Measurements from ENCODE around the gene STOML1. TPM values are rescaled to one million over a fixed set of nuclear protein-coding genes. Genes with fewer than 3 reads are reported as not detected.
A peak's percentile ranks its signal among the peaks of the same experiment; 100 is the strongest.
"Not testable (repeated sequence)": the region's sequence is repeated elsewhere in the genome, so short reads cannot be mapped to it uniquely, and the experiment has no call there.

STOML1 gene
- total RNA-seq, 1 donor from 2014 or later: 20.3 TPM

DNA sequence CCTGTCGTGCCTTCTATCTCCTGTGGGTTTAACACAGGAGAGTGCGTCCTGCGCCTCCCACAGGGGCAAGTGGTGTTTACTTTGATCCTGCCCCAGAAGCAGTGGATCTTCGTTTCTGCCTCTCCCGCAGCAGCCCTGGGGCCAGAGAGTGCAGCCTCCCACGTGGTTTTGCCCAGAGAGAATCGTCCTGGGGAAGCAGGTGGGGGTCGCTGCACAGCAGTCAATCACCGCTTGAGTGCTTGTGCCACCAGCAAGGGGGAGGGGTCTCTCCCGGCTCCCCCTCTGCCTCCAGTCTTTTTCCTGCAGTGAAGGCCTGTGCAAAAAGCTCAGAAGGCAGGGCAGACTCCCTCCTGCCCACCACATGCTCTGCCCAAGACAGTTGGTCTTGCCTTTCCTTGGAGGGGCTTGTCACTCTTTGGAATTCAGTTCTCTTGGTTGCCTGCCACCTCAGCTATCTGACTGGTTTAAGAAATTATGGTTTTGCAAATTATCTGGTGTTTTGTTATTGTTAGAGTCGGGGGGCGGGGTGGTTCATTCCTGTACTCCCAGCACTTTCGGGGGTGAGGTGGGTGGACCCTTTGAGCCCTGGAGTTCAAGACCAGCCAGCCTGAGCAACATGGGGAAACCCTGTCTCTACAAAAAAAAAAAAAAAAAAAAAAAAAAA is 26.9 kb downstream of the STOML1 start:
- no peak for DNase-seq (ENCODE audit: low spot score)

DNA sequence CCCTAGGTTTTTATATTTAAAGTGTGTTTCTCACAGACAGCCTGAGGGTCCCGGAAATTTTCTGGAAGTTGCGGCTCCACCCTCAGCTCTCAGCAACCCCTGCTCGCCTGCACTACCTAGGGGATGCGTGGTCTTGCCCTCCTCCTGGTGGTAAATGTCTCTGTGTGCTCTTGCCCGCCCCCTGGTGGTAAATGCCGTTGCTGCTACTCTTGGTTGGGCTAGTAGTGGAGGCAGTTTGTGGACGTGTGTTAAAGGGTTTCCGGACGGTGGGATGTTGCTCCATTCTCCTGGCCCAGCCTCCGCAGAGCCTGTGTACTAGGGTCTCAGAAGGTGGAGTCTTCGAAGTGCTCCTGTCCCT is 27.4 kb downstream of the STOML1 start:
- DNase-seq (ENCODE audit: low spot score): peak; percentile 83

GRCh38 chr15:73962433-73962832 is 29.7 kb downstream of the STOML1 start:
- DNase-seq (ENCODE audit: low spot score): no peak

DNA sequence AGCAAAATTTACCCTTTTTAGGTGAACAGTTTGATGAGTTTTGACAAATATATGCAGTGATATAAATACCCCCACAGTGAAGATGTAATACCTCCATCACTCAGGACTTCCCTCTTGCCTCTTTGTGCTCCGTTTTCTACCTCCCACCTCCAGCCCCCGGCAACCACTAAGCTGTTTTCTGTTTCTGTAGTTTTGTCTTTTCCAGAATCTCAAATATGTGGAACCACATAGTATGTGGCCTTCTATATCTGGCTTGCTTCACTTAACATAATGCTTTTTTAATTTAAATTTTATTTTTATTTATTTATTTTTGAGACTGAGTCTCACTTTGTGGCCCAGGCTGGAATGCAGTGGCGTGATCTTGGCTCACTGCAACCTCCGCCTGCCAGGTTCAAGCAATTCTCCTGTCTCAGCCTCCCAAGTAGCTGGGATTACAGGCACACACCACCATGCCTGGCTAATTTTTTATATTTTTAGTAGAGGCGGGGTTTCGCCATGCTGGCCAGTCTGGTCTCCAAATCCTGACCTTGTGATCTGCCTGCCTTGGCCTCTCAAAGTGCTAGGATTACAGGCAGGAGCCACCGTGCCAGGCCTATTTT is 31.5 kb downstream of the STOML1 start:
- not testable (repeated sequence) for DNase-seq (ENCODE audit: low spot score)

DNA sequence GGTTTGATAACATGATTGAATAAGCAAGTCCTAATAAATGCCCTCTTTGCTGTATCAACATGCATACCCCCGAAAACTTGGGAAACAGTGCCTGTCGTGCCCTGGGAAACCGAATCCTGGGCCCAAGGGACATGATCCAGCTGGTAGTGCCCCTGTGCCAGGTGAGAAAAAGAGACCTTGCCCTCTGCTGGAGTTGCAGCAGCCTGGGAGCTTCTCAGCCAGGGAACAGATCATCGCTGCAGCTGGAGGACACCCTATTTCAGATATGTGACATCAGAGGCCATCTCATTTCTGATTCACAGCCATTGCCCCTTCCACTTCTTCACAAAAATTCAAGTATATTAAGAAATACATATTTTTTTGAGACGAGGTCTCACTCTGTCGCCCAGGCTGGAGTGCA is 32.3 kb downstream of the STOML1 start:
- DNase-seq (ENCODE audit: low spot score): no peak

DNA sequence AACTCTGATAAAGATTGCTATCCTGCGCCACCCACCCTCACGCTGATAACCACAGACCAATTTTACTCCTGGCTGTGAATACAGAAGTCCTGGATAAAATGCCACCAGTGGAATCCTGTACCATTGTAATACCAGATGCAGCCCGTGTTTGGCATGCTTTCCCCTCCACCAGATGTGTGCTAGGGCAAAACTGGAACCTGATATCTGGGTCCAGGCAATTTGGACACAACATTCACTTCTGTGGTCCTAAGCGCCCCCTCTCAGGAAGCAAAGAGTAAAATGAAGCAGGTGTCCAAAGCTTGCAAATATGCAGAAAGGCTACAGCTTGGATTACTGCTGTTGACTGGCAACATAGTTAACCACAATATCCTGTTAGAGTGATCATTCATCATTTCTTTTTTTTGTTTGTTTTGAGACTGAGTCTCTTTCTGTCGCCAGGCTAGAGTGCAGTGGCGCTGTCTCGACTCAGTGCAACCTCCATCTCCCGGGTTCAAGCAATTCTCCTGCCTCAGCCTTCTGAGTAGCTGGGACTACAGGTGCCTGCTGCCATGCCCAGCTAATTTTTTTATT is 33.0 kb downstream of the STOML1 start:
- DNase-seq (ENCODE audit: low spot score): no peak

- no peak for DNase-seq (ENCODE audit: low spot score)
Observed at GRCh38 chr15:73957785-73958184, 34.3 kb downstream of the STOML1 start.

GRCh38 chr15:73957276-73957675 is 34.8 kb downstream of the STOML1 start:
- DNase-seq (ENCODE audit: low spot score): no peak

GRCh38 chr15:73956743-73957135 is 35.4 kb downstream of the STOML1 start:
- DNase-seq (ENCODE audit: low spot score): no peak

DNA sequence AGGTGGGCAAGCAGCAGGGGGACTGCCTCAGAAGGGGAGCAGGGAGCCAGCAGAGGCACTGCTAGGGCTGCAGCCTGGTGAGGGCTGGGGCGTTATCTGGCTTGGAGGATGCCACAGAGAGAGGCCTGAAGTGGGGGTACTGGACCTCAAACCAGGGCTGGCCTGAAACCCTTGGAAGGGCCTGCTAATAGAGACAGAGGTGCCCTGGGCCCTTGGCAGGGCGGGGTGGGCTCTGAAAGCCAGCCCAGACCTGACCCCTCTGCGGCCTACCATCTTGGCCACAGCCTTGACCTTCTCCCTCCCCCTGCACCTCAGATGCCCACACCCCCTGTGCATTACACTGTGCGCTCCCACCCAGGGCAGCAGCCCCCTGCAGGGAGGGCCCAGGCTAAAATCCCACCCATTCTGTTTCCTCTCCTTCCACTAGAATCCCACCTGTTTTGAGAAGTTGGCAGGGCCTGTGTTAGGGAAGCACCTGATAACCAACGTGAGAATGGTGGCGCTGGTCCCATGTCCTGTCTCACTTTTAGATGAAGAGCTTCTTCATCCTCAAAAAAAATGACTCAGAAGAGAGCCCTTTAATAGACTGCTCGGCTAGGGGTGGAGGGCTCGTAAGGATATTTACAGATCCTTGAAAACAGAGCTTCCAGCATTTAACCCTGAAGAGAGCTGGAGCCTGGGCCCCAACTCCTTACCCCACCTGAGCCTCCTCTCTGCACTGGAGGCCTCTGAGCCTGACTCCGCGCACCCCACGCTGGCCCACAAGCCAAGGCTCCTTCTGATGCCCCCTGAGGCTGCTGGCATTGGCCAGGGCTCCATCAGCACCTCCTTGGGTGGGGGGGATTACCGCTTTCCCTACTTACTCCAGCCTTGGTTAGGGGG is 36.0 kb downstream of the STOML1 start:
- DNase-seq (ENCODE audit: low spot score): no peak

GRCh38 chr15:73955326-73955725 is 36.8 kb downstream of the STOML1 start:
- no peak for DNase-seq (ENCODE audit: low spot score)

DNA sequence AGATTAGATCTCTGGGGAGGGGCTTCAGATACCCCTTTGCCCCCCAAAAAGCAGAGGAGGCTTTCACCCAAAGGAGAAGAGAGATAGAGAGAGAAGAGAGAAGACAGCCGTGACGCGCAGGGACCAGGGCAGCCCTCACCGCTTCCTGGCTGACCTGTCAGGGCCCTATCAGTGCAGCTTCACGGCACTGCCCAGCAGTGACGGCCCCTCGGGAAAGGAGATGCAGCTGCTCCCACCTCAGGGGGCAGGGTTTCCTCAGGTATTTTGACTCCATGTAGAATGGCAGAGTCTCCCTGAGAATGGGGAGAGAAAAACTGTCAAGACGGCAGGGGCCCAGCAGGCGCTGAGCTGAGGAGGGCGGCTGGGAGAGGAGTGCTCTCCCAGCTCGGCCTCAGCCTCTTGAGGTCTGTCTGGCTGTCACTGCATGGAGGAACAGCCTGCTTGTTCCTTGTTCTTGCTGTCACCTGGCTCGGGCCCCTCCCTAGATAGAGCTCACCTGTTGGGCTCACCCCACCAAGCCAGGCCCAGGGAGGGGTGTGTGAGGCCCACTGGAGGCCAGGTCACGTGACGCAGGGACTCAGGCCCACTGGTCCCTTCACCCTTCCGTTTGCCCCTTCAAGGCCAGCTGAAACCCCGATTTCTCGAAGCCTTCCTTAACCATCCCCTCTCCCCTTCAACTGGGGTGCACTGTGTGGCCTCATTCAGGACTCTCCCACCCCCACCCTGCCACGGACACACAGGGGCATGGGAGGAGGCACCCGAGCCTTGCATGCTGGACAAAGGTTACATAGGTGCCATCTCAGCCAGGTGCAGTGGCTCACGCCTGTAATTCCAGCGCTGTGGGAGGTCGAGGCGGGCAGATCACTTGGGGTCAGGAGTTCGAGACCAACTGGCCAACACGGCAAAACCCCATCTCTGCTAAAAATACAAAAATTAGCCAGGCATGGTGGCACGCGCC is 37.6 kb downstream of the STOML1 start:
- DNase-seq (ENCODE audit: low spot score): no peak

DNA sequence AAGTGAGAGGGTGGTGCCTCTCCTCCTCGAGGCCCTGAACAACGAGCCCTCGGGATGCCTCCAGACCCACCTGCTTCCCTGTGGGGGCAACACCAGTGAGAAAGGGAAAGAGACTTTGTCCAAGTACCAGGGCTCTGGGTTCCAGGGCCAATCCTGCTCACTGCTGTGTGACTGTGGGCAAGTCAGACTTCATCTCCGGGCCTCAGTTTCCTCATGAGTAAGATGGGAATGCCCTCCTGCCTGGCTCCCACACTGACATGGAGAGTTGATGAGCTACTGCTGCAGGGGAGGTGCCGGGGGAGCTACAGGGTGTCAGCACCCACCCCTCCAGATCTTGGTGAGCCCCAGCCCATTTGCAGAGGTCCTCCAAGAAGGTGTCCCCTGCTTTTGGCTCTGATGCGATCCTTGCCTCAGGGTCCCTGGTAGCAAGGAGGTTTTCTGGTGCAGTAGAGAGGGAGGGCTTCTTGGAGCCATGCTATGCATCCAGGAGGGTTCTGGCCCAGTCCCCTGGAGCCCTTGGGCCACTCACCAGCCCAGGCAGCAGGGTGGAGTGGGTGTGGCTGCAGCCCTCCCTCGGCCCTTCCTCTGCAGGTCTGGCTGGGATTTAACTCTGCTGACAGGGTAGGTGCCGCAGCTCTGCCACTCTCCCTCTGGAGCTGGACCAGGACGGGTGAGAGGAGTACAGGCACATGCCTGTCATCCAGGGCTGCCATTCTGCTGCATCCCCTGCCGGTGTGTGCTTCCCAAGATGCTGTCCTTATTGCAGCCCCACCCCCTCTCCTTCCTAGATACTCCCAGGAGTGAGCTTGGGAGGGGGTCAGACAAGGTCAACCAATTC is 39.0 kb downstream of the STOML1 start:
- no peak for DNase-seq (ENCODE audit: low spot score)

DNA sequence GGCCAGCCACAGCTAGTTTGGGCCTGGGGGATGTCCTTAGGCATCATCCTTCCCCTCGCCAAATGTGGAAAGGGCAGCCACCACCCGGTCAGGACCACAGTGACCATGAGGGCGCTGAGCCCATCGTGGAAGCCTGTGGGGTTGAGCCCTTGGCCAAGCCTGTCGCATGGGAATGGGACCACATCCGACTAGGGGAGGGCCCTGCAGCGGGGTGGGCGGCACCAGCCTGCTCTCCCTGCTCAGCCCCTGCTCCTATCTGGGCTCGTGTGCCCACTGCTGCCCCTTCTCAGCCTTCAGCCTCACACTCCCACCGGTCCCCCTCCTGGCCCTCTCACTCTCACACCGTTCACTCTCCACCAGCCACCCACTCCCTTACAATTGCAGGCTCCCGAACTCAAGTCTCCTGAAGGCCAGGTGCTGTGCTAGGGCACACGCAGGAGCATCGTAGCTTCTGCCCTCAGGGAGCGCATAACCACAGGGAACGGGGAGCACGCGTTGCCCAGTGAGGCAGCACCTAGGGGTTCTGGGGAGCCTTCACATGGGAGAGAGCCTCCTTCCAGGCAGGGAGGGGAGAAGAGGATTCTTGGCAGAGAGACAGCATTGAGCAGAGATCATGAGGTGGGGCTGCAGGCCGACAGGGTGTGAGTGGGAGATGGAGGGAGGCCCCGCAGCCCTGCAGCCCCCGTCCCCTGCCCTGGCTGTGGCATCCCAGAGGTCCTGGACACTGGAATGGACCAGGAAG is 39.8 kb downstream of the STOML1 start:
- DNase-seq (ENCODE audit: low spot score): no peak

DNA sequence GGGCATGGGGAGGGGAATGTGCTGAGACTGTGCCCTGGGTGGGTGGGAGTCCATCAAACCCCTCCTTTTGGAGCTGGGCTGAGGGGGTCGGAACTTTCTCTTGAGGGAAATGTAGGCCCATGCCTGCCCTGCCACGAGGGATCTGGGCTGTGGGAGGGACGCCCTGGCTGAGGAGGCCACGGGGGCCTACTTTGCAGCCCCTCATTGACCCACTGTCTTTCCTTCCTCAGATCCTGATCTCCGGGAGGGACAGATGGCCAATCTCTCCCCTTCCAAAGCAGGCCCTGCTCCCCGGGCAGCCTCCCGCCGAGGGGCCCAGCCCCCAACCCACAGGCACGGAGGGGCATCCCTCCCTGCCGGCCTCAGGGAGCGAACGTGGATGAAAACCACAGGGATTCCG is 40.5 kb downstream of the STOML1 start:
- no peak for DNase-seq (ENCODE audit: low spot score)

DNA sequence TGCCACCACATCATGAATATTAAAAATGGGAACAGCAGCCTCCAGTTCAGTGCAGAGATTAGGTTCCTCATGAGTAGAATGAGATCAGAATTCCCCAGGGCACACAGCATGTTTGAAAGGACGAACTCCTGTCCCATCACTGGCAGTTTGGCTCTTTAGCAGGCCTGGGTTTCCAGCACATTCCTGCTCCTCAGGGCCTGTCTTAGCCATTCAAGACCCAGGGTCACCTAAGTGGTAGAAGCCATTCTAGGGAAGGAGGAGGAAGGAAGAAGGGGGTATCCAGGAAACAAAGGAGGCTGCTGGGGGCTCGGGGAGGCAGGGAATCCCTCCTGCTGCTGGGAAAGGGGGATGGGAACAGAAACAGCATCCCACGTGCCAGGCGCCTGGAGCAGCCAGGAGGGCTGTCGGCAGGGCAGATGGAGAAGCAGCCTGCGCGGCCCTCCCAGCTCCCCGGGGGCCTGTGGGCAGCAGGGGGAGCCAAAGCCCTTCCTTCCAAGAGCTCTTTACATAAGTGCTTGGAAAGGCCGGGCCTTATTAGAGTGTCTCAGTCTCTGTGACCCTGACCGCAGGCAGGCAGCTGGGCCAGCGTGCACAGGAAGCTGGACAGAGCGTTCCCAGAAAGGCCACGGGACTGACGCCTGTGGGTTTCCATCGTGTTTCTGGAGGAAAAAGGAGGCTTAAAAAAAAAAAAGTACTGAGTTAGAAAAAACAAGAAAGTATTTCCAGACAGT is 41.1 kb downstream of the STOML1 start:
- DNase-seq (ENCODE audit: low spot score): peak; percentile 93

GRCh38 chr15:73950479-73950830 is 41.6 kb downstream of the STOML1 start:
- DNase-seq (ENCODE audit: low spot score): no peak

DNA sequence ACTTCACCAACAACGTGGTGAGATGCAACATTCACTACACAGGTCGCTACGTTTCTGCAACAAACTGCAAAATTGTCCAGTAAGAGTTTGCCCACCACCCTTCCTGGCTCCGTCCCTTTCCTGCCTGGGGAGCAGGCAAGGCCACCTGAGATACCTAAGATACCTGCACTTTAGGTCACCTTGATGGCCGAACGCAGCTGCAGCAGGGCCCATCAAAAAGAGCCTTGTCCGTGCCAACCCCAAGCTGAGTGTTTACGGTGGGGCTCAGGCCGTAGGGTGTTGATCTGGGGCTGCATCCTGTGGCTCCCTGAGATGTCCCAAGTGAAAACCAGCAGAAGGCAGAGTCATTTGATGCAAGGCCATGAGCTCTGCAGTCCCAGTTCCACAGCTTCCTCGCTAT is 42.6 kb downstream of the STOML1 start:
- no peak for DNase-seq (ENCODE audit: low spot score)

DNA sequence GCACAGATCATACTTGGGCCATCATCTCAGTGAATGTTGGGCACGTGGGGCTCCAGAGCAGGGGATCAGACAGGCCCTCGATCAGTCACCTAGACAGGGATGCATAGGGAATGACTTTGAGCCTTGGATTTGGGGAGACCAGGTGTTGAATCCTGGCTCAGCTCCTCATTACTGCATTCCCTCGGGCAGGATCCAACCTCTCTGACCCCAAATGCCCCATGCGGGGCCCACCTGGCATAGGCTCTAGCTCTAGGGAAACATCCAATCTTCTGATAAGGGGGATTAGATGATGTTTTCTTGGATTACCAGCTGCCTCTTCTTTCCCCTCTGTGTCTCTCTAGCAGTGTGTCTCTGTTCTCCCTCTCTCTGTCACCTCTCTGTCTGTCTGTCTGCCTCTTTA is 43.1 kb downstream of the STOML1 start:
- DNase-seq (ENCODE audit: low spot score): no peak
